Left lung (tissue), 10 donors: ENCODE results near the gene COL5A1. TPM values are rescaled to one million over a fixed set of nuclear protein-coding genes. Genes with fewer than 3 reads are reported as not detected.

Source experiments
- ATAC-seq: fragments of 200-7000 bp; cut with Tn5 transposase; one replicate; pipeline ENCODE4 v1.9.1; 2020; ENCODE audit warnings: moderate library complexity
- DNase-seq, 4 donors: peaks; one replicate each; pipeline ENCODE4 v3.0.0-alpha.2; 2013 to 2020
- H3K27ac ChIP-seq, 2 donors: fragments of 200-600 bp; sonication (generic) in 1 of 2; one replicate each; pipeline versions ENCODE4 v1.5.0 to v1.8.0; 2020 to 2021
- H3K27me3 ChIP-seq, 2 donors: fragments of 200-600 bp; sonication (generic) in 1 of 2; one replicate each; pipeline versions ENCODE4 v1.5.0 to v1.8.0; 2020 to 2021
- H3K36me3 ChIP-seq, 2 donors: fragments of 200-600 bp; sonication (generic) in 1 of 2; one replicate each; pipeline versions ENCODE4 v1.5.0 to v1.8.0; 2020 to 2021
- H3K4me1 ChIP-seq, 2 donors: fragments of 200-600 bp; one replicate each; pipeline ENCODE4 v1.8.0; 2021
- H3K4me3 ChIP-seq, 2 donors: fragments of 200-600 bp; sonication (generic) in 1 of 2; one replicate each; pipeline versions ENCODE4 v1.5.0 to v1.8.0; 2020 to 2021; ENCODE audit warnings: mild to moderate bottlenecking in 1 of 2
- H3K9me3 ChIP-seq, 2 donors: fragments of 200-600 bp; sonication (generic) in 1 of 2; one replicate each; pipeline versions ENCODE4 v1.5.0 to v1.8.0; 2020 to 2021
- intact Hi-C, 2 donors: fragments of 100-400 bp; cut with DNase I; formaldehyde crosslinking; loops; one replicate each; pipeline versions ENCODE4 v1.11.2 to v1.14.2; 2022
- polyA plus RNA-seq, 6 donors: library from polyadenylated mRNA; unstranded; fragments of 120-200 nt; gene quantifications; one replicate each; pipeline ENCODE4 v1.2.1, GENCODE V29; 2013; ENCODE audit not compliant: insufficient read length in 6 of 6
- total RNA-seq, 2 donors: library from RNA; stranded (reverse); fragmentation: NEBNext Ultra II Directional; extraction: Animal tissue kit (Norgen Biotek cat#: 25700); gene quantifications; one replicate each; pipeline ENCODE4 v1.2.1, GENCODE V29; 2021
- TF ChIP-seq, protein P1 (sequence below), 2 donors: fragments of 200-600 bp; sonication (generic) in 1 of 2; IDR thresholded peaks; one replicate each; pipeline versions ENCODE4 v1.5.0 to v1.8.0; 2021; ENCODE audit warnings: antibody characterized with exemption in 2 of 2
- donor health status: DM: no; HTN: yes; CAD: no.
- donor health status: DM: no; HTN: no; CAD: no.

Gene COL5A1
- total and polyA plus RNA-seq, 8 donors = 168 to 357 (median 213) TPM

- DNase-seq (peak in 1 of 4 donors; percentile 37), ATAC-seq (no peak)
- peaks cover 0 to 20% of the 10 kb centered on the region in 2 donors for H3K4me1 ChIP-seq
- no peaks in the 10 kb centered on the region for H3K9me3 ChIP-seq
- no peak overlapping the region for H3K4me3 ChIP-seq
- peaks cover 5 to 47% of the 10 kb centered on the region in 2 donors for H3K27me3 ChIP-seq
- no peak overlapping the region for H3K27ac ChIP-seq
- intact Hi-C loops = loop anchor here in 1 of 2 donors (10.0 kb wide), 1 partner anchor 185 kb away; no protein-coding TSS in a partner anchor
- no peaks in the 10 kb centered on the region for H3K36me3 ChIP-seq
- TF ChIP-seq, protein P1, sequence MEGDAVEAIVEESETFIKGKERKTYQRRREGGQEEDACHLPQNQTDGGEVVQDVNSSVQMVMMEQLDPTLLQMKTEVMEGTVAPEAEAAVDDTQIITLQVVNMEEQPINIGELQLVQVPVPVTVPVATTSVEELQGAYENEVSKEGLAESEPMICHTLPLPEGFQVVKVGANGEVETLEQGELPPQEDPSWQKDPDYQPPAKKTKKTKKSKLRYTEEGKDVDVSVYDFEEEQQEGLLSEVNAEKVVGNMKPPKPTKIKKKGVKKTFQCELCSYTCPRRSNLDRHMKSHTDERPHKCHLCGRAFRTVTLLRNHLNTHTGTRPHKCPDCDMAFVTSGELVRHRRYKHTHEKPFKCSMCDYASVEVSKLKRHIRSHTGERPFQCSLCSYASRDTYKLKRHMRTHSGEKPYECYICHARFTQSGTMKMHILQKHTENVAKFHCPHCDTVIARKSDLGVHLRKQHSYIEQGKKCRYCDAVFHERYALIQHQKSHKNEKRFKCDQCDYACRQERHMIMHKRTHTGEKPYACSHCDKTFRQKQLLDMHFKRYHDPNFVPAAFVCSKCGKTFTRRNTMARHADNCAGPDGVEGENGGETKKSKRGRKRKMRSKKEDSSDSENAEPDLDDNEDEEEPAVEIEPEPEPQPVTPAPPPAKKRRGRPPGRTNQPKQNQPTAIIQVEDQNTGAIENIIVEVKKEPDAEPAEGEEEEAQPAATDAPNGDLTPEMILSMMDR (IDR thresholded peaks at IDR 0.05) = no peak
These were observed 1.6 kb upstream of the COL5A1 start for GRCh38 chr9:134639994-134640393.

GRCh38 chr9:134640506-134641172, 964 bp upstream of the COL5A1 start:
- intact Hi-C loops = loop anchor here in 1 of 2 donors (10.0 kb wide), 1 partner anchor 186 kb away; no protein-coding TSS in a partner anchor
- no peak for ATAC-seq
- DNase-seq = no peak
- H3K4me1 ChIP-seq = peaks cover 0 to 20% of the 10 kb centered on the region in 2 donors
- H3K36me3 ChIP-seq = no peaks in the 10 kb centered on the region
- H3K4me3 ChIP-seq = peak overlapping the region; percentile 48 to 50
- H3K27me3 ChIP-seq = peaks cover 5 to 47% of the 10 kb centered on the region in 2 donors
- peak overlapping the region in 1 of 2 donors; percentile 85 for H3K27ac ChIP-seq
- TF ChIP-seq, protein P1 (IDR thresholded peaks at IDR 0.05) = no peak
- H3K9me3 ChIP-seq = no peaks in the 10 kb centered on the region

GRCh38 chr9:134641990-134642384, 384 bp downstream of the COL5A1 start:
- intact Hi-C loops = loop anchor here in 1 of 2 donors (10.0 kb wide), 1 partner anchor 187 kb away; no protein-coding TSS in a partner anchor
- TF ChIP-seq, protein P1 (IDR thresholded peaks at IDR 0.05) = no peak
- ATAC-seq = no peak
- peaks cover 5 to 47% of the 10 kb centered on the region in 2 donors for H3K27me3 ChIP-seq
- no peaks in the 10 kb centered on the region for H3K36me3 ChIP-seq
- peak overlapping the region; percentile 48 to 50 for H3K4me3 ChIP-seq
- H3K27ac ChIP-seq = peak overlapping the region; percentile 74 to 85
- DNase-seq = peak in 1 of 4 donors; percentile 72
- peaks cover 6 to 20% of the 10 kb centered on the region in 2 donors for H3K4me1 ChIP-seq
- H3K9me3 ChIP-seq = no peaks in the 10 kb centered on the region

DNA sequence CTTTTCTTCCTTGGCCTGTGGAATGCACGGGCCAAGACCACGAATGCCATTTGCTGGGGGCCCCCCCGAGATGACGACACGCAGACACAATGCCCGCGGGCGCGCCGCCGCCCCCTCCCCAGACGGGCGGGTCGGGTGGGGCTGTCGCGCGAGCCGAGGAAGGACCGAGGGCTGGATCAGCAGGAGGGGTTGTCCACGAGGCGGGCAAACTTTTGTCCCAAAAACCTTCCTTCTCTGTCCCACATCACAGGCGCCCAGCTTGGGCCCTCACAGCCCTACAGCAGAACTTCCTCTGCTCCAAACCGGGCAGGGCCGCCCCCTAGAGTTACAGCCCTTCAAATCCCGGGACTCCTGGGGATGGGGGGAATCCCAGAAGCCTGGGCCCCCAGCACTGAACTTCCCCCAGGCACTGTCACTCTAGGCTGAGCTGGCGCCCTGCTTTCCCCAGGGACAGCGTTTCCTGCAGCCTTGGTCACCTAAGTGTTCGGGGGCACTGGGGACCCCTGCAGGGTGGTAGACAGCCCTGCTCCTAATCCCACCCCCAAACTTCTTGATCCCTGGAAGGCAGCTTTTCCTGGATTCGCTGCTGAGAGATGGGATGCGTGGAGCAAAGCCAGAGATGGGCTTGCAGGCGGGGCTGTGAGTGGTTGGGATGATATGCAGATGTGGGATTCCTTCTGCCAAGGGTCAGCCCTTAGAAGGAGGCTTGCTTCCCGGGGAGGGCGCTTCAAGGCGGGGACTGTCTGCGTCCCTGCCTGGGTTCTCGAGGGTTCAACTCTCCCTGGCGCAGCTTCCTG, 980 bp downstream of the COL5A1 start:
- Histone ChIP-seq H3K9me3 (no peaks in the 10 kb centered on the region), H3K4me3 (peak overlapping the region; percentile 48 to 50), H3K27ac (peak overlapping the region; percentile 74 to 85), H3K27me3 (peaks cover 5 to 46% of the 10 kb centered on the region in 2 donors), H3K4me1 (peaks cover 6 to 20% of the 10 kb centered on the region in 2 donors), H3K36me3 (no peaks in the 10 kb centered on the region)
- peak; percentile 11 for ATAC-seq
- TF ChIP-seq, protein P1 (IDR thresholded peaks at IDR 0.05) = no peak
- peak; percentile 55 to 95 (median 82) for DNase-seq
- intact Hi-C loops = loop anchor here in 1 of 2 donors (10.0 kb wide), 1 partner anchor 188 kb away; no protein-coding TSS in a partner anchor
